Fibroblast of lung (primary cell): ENCODE data around the gene LITAF.

Source experiments
- CTCF ChIP-seq, 2 donors: IDR thresholded peaks in 1 of 2; conservative IDR thresholded peaks in 1 of 2; 1 replicate in 1 of 2; 2 replicates in 1 of 2; pipeline ENCODE4 v1.5.1; 2011 to 2012; ENCODE audit warnings: low read length in 2 of 2, control low read depth in 1 of 2, inconsistent platforms in 1 of 2, low read depth in 1 of 2, mild to moderate bottlenecking in 1 of 2
- EZH2 ChIP-seq: IDR thresholded peaks from 2 replicates; pipeline ENCODE4 v1.5.1; 2012; ENCODE audit warnings: low read length, control low read depth, mild to moderate bottlenecking; ENCODE audit errors: missing control alignments

- TF ChIP-seq CTCF (conservative IDR thresholded peaks at IDR 0.05 in 1 of 2, IDR thresholded peaks at IDR 0.05 in 1 of 2; ENCODE audit: low read depth in 1 of 2, low read length in 2 of 2) (no peak), EZH2 (no peak)
Observed at GRCh38 chr16:11557801-11558200, 28.9 kb downstream of the LITAF start.
